ENCODE data around the gene RABGGTA.

DNA sequence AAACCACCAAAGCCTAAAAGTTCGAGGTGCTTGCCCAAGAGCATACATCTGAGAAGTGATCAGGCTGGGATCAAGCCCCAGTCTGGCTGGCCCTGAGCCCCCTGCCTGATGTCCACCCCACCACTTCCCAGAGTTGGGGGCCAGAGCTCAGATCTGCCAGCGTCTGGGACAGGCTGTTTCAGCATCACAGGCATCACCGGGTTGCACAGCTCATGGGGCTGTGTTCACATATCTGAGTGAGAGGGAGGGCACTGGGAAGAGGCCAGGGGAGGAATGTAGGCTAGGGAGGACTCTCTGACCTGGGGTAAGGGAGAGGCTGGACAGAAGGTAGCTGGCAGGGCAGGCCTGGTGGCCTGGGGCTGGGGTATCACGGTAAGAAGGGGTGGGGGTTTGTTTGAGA is 14.4 kb downstream of the RABGGTA start:
- TF ChIP-seq EP300 (IDR thresholded peaks at IDR 0.05), result no peak
- TF ChIP-seq PHF8 (IDR thresholded peaks at IDR 0.05; ENCODE audit: borderline replicate concordance, low read depth), result no peak
- TF ChIP-seq KDM5A (IDR thresholded peaks at IDR 0.05), result no peak
- TF ChIP-seq, protein P1, sequence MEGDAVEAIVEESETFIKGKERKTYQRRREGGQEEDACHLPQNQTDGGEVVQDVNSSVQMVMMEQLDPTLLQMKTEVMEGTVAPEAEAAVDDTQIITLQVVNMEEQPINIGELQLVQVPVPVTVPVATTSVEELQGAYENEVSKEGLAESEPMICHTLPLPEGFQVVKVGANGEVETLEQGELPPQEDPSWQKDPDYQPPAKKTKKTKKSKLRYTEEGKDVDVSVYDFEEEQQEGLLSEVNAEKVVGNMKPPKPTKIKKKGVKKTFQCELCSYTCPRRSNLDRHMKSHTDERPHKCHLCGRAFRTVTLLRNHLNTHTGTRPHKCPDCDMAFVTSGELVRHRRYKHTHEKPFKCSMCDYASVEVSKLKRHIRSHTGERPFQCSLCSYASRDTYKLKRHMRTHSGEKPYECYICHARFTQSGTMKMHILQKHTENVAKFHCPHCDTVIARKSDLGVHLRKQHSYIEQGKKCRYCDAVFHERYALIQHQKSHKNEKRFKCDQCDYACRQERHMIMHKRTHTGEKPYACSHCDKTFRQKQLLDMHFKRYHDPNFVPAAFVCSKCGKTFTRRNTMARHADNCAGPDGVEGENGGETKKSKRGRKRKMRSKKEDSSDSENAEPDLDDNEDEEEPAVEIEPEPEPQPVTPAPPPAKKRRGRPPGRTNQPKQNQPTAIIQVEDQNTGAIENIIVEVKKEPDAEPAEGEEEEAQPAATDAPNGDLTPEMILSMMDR (IDR thresholded peaks at IDR 0.05), result no peak
- no peak for TF ChIP-seq BHLHE40 (IDR thresholded peaks at IDR 0.05; ENCODE audit: low read depth, low read length)
- TF ChIP-seq GATA3 (IDR thresholded peaks at IDR 0.05; ENCODE audit: borderline replicate concordance), result no peak
- TF ChIP-seq, protein P2, sequence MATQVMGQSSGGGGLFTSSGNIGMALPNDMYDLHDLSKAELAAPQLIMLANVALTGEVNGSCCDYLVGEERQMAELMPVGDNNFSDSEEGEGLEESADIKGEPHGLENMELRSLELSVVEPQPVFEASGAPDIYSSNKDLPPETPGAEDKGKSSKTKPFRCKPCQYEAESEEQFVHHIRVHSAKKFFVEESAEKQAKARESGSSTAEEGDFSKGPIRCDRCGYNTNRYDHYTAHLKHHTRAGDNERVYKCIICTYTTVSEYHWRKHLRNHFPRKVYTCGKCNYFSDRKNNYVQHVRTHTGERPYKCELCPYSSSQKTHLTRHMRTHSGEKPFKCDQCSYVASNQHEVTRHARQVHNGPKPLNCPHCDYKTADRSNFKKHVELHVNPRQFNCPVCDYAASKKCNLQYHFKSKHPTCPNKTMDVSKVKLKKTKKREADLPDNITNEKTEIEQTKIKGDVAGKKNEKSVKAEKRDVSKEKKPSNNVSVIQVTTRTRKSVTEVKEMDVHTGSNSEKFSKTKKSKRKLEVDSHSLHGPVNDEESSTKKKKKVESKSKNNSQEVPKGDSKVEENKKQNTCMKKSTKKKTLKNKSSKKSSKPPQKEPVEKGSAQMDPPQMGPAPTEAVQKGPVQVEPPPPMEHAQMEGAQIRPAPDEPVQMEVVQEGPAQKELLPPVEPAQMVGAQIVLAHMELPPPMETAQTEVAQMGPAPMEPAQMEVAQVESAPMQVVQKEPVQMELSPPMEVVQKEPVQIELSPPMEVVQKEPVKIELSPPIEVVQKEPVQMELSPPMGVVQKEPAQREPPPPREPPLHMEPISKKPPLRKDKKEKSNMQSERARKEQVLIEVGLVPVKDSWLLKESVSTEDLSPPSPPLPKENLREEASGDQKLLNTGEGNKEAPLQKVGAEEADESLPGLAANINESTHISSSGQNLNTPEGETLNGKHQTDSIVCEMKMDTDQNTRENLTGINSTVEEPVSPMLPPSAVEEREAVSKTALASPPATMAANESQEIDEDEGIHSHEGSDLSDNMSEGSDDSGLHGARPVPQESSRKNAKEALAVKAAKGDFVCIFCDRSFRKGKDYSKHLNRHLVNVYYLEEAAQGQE (IDR thresholded peaks at IDR 0.05), result no peak
- TF ChIP-seq JUN (IDR thresholded peaks at IDR 0.05), result no peak
